T-cell (primary cell): Measurements from ENCODE around the gene SPDYE4. TPM values are rescaled to one million over a fixed set of nuclear protein-coding genes. Genes with fewer than 3 reads are reported as not detected.

Experiments
- total RNA-seq, 35 experiments: library from RNA in 6 of 35; stranded (reverse) in 6 of 35; fragments of 120-200 nt in 1 of 35; gene quantifications; one replicate each; pipeline versions ENCODE4 v1.2.1 to v1.2.4 and lab custom pipeline; 2013 to 2026

The SPDYE4 gene
- total RNA-seq, 5 donors from 2014 or later (not counting 1 experiment from before 2014, with no cell fraction given) = not detected

Other genes with a start within 250 kb of the SPDYE4 start
- gene MYH10, start 127.8 kb downstream of the SPDYE4 start, total RNA-seq = 1 to 10 TPM; 1.3 to 2.8 (median 2.1) TPM
- under 1 TPM in 1 of 5 donors, not detected in 4; 0.46 TPM for gene CCDC42, start 13.7 kb downstream of the SPDYE4 start, total RNA-seq
- gene MFSD6L, start 40.8 kb upstream of the SPDYE4 start, total RNA-seq = under 1 TPM in 4 of 5 donors, not detected in 1; 0.13 to 0.32 (median 0.20) TPM
- gene PIK3R6, start 109.1 kb upstream of the SPDYE4 start, total RNA-seq = 1 to 10 TPM in 2 of 5 donors, under 1 TPM in 3; 0.53 to 1.4 (median 0.72) TPM
- gene PIK3R5, start 207.2 kb upstream of the SPDYE4 start, total RNA-seq = 100 to 1,000 TPM; 118 to 210 (median 151) TPM